CD8-positive, alpha-beta memory T cell (primary cell): ENCODE results near the gene B9D2. TPM values are rescaled to one million over a fixed set of nuclear protein-coding genes. Genes with fewer than 3 reads are reported as not detected.

Experiments
- CTCF ChIA-PET: fragments of 350-600 bp; sonication (Branson Sonifier 250); formaldehyde crosslinking; loops from one replicate; lab custom pipeline; 2021; ENCODE audit warnings: antibody characterized with exemption; lab: Charles Lee
- POLR2A ChIA-PET: fragments of 350-600 bp; sonication (Branson Sonifier 250); formaldehyde crosslinking; loops from one replicate; lab custom pipeline; 2021; ENCODE audit warnings: antibody characterized with exemption; lab: Charles Lee
- DNase-seq, 5 donors: peaks; one replicate each; pipeline versions ENCODE4 v3.0.0 to v3.0.0-alpha.2; 2020 to 2022; ENCODE audit warnings: mixed read lengths in 1 of 5
- H3K27ac ChIP-seq: one replicate; pipeline ENCODE4 v1.7.0; 2013; ENCODE audit warnings: low read depth, mild to moderate bottlenecking, low read length, moderate library complexity
- H3K27me3 ChIP-seq: 2 replicates; pipeline ENCODE4 v1.7.0; 2013; ENCODE audit warnings: low read length, mild to moderate bottlenecking; ENCODE audit not compliant: insufficient read depth, poor library complexity, severe bottlenecking
- H3K36me3 ChIP-seq: 2 replicates; pipeline ENCODE4 v1.7.0; 2013; ENCODE audit warnings: mild to moderate bottlenecking, low read length, moderate library complexity; ENCODE audit not compliant: insufficient read depth
- H3K4me1 ChIP-seq: 2 replicates; pipeline ENCODE4 v1.7.0; 2013; ENCODE audit warnings: mild to moderate bottlenecking, low read length, moderate library complexity; ENCODE audit not compliant: insufficient read depth
- H3K4me3 ChIP-seq: 2 replicates; pipeline ENCODE4 v1.7.0; 2013; ENCODE audit warnings: mild to moderate bottlenecking, low read length
- H3K9me3 ChIP-seq: 2 replicates; pipeline ENCODE4 v1.7.0; 2013; ENCODE audit warnings: mild to moderate bottlenecking, low read length
- H3K27ac Mint-ChIP-seq, 8 donors: one replicate each; pipeline ENCODE4 v1.8.0; 2020 to 2021; ENCODE audit warnings: mixed read lengths in 8 of 8, mild to moderate bottlenecking in 6 of 8, inconsistent platforms in 3 of 8, moderate library complexity in 3 of 8
- H3K27me3 Mint-ChIP-seq, 2 donors: one replicate each; pipeline ENCODE4 v1.8.0; 2020 to 2021; ENCODE audit warnings: mixed read lengths in 2 of 2, mild to moderate bottlenecking in 1 of 2, moderate library complexity in 1 of 2
- H3K36me3 Mint-ChIP-seq, 3 donors: one replicate each; pipeline ENCODE4 v1.8.0; 2020 to 2021; ENCODE audit warnings: mixed read lengths in 3 of 3, inconsistent platforms in 1 of 3, mild to moderate bottlenecking in 1 of 3
- H3K4me1 Mint-ChIP-seq, 3 donors: one replicate each; pipeline ENCODE4 v1.8.0; 2020 to 2021; ENCODE audit warnings: mixed read lengths in 3 of 3, inconsistent platforms in 1 of 3, mild to moderate bottlenecking in 1 of 3
- H3K4me3 Mint-ChIP-seq, 7 donors: one replicate each; pipeline ENCODE4 v1.8.0; 2020 to 2021; ENCODE audit warnings: mixed read lengths in 7 of 7, mild to moderate bottlenecking in 6 of 7, moderate library complexity in 4 of 7, inconsistent platforms in 2 of 7
- H3K9me3 Mint-ChIP-seq, 5 donors: one replicate each; pipeline ENCODE4 v1.8.0; 2020 to 2022; ENCODE audit warnings: mixed read lengths in 5 of 5, mild to moderate bottlenecking in 3 of 5, moderate library complexity in 2 of 5, inconsistent platforms in 1 of 5
- polyA plus RNA-seq: library from polyadenylated mRNA; unstranded; fragments of 300-500 nt; fragmentation: Illumina TruSeq; gene quantifications from one replicate; pipeline ENCODE4 v1.2.3, GENCODE V29; 2021
- total RNA-seq, 2 experiments: library from RNA; stranded (reverse); gene quantifications; one replicate each; pipeline ENCODE4 v1.2.3, GENCODE V29; 2021

Gene B9D2
- total and polyA plus RNA-seq, 3 experiments from 2014 or later: 8.5 to 15.4 (median 9.7) TPM

DNA sequence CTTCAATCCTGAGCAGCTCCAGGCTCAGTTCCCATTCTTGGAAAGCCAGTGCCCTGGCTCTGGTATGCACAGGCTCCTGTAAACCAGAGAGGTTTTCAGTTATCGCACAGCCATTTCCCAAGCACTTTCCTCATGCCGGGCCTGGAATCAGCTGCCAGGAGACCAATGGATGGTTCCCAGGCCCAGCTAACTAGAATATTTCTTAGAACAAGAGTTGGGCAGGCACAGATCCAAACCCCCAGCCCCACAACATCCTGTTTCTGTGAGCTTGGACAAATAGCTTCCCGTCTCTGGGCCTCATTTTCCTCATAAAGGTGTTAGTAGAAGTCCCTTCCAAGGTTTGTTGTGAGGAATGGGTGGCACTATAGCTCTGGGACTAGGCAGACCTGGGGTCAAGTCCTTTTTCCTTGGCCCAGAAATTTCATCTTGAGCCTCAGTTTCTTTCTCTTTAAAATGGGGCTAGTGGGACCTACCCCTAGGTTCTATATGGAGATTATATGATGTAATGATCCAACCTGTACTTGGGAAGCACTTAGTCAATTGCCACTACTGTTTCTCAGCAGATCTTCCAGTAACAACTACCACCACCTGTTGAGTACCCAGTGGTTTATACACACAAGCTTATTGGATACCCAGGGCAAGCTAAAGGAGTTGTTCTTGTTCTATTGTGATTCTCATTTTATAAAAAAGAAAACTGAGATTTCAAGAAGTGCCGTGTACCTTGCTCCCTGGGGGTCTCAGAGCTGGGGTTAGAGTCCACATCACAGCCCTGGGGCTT lies 59.1 kb downstream of the B9D2 start:
- DNase-seq: no peak
- ChIA-PET POLR2A (interaction anchor here (1.1 to 10.2 kb wide), 5 partner anchors 23 to 59 kb away, joined by 4 to 128 read pairs (median 4); partner anchors contain the start of genes B9D2, HNRNPUL1 and TGFB1), CTCF (interaction anchor here (9.0 to 10.1 kb wide), 3 partner anchors 41 to 101 kb away, joined by 54 to 101 read pairs (median 82); partner anchors contain the start of genes HNRNPUL1 and TGFB1)
- H3K4me1 Mint-ChIP-seq: peaks cover 87 to 99% (median 99%) of the 10 kb centered on the region in 3 donors
- Histone ChIP-seq H3K9me3 (no peaks in the 10 kb centered on the region), H3K36me3 (peaks cover 29% of the 10 kb centered on the region), H3K27ac (no peak overlapping the region), H3K4me1 (peaks cover 99% of the 10 kb centered on the region), H3K4me3 (peak overlapping the region; percentile 30), H3K27me3 (no peaks in the 10 kb centered on the region)
- peaks cover 0 to 1% of the 10 kb centered on the region in 2 donors for H3K27me3 Mint-ChIP-seq
- peaks cover 14 to 78% (median 25%) of the 10 kb centered on the region in 3 donors for H3K36me3 Mint-ChIP-seq
- H3K27ac Mint-ChIP-seq: peak overlapping the region; percentile 90 to 100 (median 98)
- peak overlapping the region; percentile 32 to 93 (median 85) for H3K4me3 Mint-ChIP-seq
- H3K9me3 Mint-ChIP-seq: no peaks in the 10 kb centered on the region

Other genes starting within 250 kb of the B9D2 start
- not detected for gene CYP2F1, start 249.7 kb downstream of the B9D2 start, total RNA-seq
- gene CYP2F1, start 249.7 kb downstream of the B9D2 start, polyA plus RNA-seq: not detected
- not detected for gene CYP2S1, start 170.9 kb downstream of the B9D2 start, total RNA-seq
- not detected for gene CYP2S1, start 170.9 kb downstream of the B9D2 start, polyA plus RNA-seq
- gene AXL, start 144.9 kb downstream of the B9D2 start, total RNA-seq: under 1 TPM; 0.09 to 0.11 TPM
- 0.43 TPM for gene AXL, start 144.9 kb downstream of the B9D2 start, polyA plus RNA-seq
- gene HNRNPUL1, start 99.8 kb downstream of the B9D2 start, total RNA-seq: 100 to 1,000 TPM; 270 to 279 TPM
- gene HNRNPUL1, start 99.8 kb downstream of the B9D2 start, polyA plus RNA-seq: 100 TPM
- 10 to 100 TPM; 31.7 to 32.1 TPM for gene CCDC97, start 54.0 kb downstream of the B9D2 start, total RNA-seq
- 29.7 TPM for gene CCDC97, start 54.0 kb downstream of the B9D2 start, polyA plus RNA-seq
- gene TGFB1, start 10.2 kb downstream of the B9D2 start, total RNA-seq: 100 to 1,000 TPM; 152 to 161 TPM
- gene TGFB1, start 10.2 kb downstream of the B9D2 start, polyA plus RNA-seq: 104 TPM
- gene TMEM91, start 12.4 kb upstream of the B9D2 start, total RNA-seq: 1 to 10 TPM; 2.6 to 3.8 TPM
- gene TMEM91, start 12.4 kb upstream of the B9D2 start, polyA plus RNA-seq: 3.7 TPM
- gene EXOSC5, start 33.2 kb upstream of the B9D2 start, total RNA-seq: 10 to 100 TPM; 48.5 to 52.3 TPM
- 49.5 TPM for gene EXOSC5, start 33.2 kb upstream of the B9D2 start, polyA plus RNA-seq
- 10 to 100 TPM; 18.5 to 23.5 TPM for gene BCKDHA, start 33.7 kb upstream of the B9D2 start, total RNA-seq
- gene BCKDHA, start 33.7 kb upstream of the B9D2 start, polyA plus RNA-seq: 52.1 TPM
- gene B3GNT8, start 63.2 kb upstream of the B9D2 start, total RNA-seq: under 1 TPM; 0.66 to 0.91 TPM
- gene B3GNT8, start 63.2 kb upstream of the B9D2 start, polyA plus RNA-seq: 11.1 TPM
- 10 to 100 TPM; 74.1 to 76.2 TPM for gene DMAC2, start 75.8 kb upstream of the B9D2 start, total RNA-seq
- 56.8 TPM for gene DMAC2, start 75.8 kb upstream of the B9D2 start, polyA plus RNA-seq
- not detected for gene ERICH4, start 79.0 kb upstream of the B9D2 start, total RNA-seq
- gene ERICH4, start 79.0 kb upstream of the B9D2 start, polyA plus RNA-seq: not detected
- gene CEACAM21, start 212.0 kb upstream of the B9D2 start, total RNA-seq: 10 to 100 TPM; 26.8 to 29.2 TPM
- 46.6 TPM for gene CEACAM21, start 212.0 kb upstream of the B9D2 start, polyA plus RNA-seq